ENCODE measurements around the gene MEPCE. TPM values are rescaled to one million over a fixed set of nuclear protein-coding genes. Genes with fewer than 3 reads are reported as not detected.

The MEPCE gene
- total RNA-seq, 6 experiments from 2014 or later = 38.7 to 42.9 (median 41.2) TPM

- peaks cover 31% of the 10 kb centered on the region for H3K36me3 Mint-ChIP-seq (ENCODE audit: low read depth)
- peaks cover 41% of the 10 kb centered on the region for H3K4me1 Mint-ChIP-seq (ENCODE audit: low read depth)
- peaks cover 30% of the 10 kb centered on the region for H3K27me3 Mint-ChIP-seq (ENCODE audit: insufficient read depth)
- no peak overlapping the region for H3K4me3 Mint-ChIP-seq
- peak overlapping the region; percentile 42; the same call in 1 of the 2 replicates for H3K27ac Mint-ChIP-seq
- H3K9me3 Mint-ChIP-seq = peaks cover 10% of the 10 kb centered on the region
- DNase-seq = no peak
- no peak for TF ChIP-seq CTCF (IDR thresholded peaks at IDR 0.05)
These were observed 3.6 kb downstream of the MEPCE start for GRCh38 chr7:100433276-100433591.

DNA sequence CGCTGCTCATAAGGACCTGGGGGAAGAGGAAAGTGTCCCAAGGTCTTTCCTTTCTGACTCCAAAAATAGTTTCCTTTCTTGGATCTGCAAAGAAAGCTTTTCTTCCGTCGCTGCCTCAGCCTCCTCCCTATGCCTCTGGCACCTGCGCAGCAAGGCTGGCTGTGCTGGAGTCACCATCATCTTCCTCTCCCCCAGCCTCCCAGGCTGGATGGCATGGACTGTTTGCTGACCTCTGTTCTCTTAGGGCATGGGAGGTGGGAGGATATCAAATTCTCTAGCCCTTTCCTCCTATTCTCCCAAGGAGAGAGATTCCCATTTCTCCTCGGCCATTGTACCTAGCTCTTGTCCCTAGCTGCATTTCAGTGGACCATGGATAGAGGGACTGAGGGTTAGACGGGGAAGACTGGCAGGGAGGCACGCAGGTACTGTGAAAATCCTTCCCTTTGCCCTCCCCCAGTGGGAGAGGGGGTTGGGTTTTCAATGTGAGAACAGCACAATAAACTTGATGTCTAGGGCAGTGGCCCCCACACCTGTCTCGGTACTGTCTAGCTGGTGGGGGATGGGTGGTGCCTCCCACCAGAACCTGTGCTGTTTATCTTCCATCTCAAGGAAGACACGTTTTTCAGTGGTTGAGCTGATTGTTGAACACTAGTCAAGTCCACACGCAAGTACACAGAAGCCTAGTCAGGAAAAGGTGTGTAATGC lies 4.1 kb downstream of the MEPCE start:
- Mint-ChIP-seq H3K4me3 (0 out of 2 replicates have a peak overlapping the region, but pooled peaks have one; percentile 91), H3K9me3 (peaks cover 7% of the 10 kb centered on the region), H3K4me1 (ENCODE audit: low read depth) (peaks cover 44% of the 10 kb centered on the region), H3K36me3 (ENCODE audit: low read depth) (peaks cover 31% of the 10 kb centered on the region), H3K27me3 (ENCODE audit: insufficient read depth) (peaks cover 25% of the 10 kb centered on the region), H3K27ac (peak overlapping the region; percentile 88)
- no peak for TF ChIP-seq CTCF (IDR thresholded peaks at IDR 0.05)
- no peak for DNase-seq

DNA sequence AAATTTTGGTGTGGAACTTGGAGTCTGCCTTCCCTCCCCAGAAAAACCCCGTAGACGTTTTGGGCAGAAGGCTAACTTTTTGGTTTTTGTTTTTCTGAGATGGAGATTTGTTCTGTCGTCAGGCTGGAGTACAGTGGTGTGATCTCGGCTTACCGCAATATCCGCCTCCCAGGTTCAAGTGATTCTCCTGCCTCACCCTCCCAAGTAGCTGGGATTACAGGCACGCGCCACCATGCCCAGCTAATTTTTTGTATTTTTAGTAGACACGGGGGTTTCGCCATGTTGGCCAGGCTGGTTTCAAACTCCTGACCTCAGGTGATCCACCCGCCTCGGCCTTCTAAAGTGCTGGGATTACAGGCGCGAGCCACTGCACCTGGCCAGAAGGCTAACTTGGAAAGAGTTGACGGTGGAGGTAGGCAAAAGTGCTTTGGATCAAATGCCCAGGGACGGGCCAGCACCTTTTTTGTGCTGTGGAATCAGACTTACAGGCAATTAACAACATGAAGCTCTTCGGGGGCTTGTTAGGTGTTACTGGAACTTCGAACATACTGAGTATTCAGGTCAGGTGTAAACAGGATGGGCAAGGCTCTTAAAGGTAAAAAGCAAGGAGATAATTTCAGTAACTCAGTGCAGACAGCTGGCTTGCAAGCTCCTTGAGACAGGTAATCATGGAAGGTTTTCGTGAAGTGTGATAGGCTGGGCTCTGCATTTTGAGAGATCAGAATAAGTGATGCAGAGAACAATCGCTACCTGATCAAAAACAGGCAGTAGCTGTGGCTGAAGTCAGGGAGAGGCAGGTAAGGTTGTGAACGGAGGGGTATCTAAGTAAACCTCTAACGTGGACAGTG lies 4.9 kb downstream of the MEPCE start:
- Mint-ChIP-seq H3K9me3 (peaks cover 2% of the 10 kb centered on the region; the same call in 1 of the 2 replicates), H3K27ac (peak overlapping the region; percentile 88), H3K36me3 (ENCODE audit: low read depth) (peaks cover 31% of the 10 kb centered on the region), H3K4me1 (ENCODE audit: low read depth) (peaks cover 51% of the 10 kb centered on the region), H3K27me3 (ENCODE audit: insufficient read depth) (peaks cover 18% of the 10 kb centered on the region), H3K4me3 (peak overlapping the region; percentile 91)
- no peak for TF ChIP-seq CTCF (IDR thresholded peaks at IDR 0.05)
- DNase-seq = no peak

DNA sequence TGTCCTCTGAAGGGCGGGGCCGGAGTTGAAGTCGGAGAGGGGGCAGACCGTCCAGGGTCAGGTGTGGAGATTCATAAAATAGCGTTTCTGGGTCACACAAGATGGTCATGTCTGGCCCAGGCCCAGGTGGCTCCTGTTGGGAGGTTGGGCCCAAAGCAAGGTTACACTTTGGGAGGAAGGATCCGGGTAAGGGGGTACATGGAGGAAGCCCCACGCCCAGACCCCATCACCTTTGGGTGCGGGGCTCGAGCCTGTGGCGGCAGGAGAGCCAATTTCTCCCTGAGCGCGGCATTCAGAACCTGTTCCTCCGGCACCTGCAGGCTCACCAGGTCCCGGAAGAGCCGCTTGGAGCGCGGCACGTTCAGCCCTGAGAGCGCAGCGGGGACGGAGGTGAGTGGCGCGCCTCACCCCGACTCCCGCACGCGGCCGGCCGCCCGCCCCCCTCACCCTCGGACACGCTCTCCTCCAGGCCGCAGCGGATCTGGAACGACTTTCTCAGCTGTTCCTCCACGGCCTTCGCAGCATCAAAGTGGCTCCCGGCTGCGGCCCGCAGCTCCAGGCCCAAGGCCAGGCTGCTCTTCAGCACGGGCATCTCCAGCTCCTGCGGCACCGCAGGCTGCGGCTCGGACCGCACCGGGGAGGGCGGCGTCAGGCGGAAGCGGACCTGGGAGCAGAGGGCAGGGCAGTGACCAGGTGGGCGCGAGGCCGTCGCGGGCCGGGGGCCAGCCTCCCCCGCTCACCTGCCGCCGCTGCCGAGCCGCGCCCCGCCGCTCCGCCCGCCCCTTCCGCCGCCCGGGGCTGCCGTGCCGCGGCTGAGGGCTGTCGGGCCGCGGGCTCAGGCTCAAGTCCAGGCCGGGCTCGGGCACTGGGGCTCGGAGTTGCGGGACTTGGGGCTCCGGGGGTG lies 6.0 kb downstream of the MEPCE start:
- Mint-ChIP-seq H3K27ac (peak overlapping the region; percentile 92), H3K9me3 (no peaks in the 10 kb centered on the region), H3K4me1 (ENCODE audit: low read depth) (peaks cover 60% of the 10 kb centered on the region), H3K36me3 (ENCODE audit: low read depth) (peaks cover 31% of the 10 kb centered on the region), H3K27me3 (ENCODE audit: insufficient read depth) (peaks cover 18% of the 10 kb centered on the region), H3K4me3 (peak overlapping the region; percentile 91)
- no peak for DNase-seq
- no peak for TF ChIP-seq CTCF (IDR thresholded peaks at IDR 0.05)
